ENCODE data around the gene C9orf43.

DNA sequence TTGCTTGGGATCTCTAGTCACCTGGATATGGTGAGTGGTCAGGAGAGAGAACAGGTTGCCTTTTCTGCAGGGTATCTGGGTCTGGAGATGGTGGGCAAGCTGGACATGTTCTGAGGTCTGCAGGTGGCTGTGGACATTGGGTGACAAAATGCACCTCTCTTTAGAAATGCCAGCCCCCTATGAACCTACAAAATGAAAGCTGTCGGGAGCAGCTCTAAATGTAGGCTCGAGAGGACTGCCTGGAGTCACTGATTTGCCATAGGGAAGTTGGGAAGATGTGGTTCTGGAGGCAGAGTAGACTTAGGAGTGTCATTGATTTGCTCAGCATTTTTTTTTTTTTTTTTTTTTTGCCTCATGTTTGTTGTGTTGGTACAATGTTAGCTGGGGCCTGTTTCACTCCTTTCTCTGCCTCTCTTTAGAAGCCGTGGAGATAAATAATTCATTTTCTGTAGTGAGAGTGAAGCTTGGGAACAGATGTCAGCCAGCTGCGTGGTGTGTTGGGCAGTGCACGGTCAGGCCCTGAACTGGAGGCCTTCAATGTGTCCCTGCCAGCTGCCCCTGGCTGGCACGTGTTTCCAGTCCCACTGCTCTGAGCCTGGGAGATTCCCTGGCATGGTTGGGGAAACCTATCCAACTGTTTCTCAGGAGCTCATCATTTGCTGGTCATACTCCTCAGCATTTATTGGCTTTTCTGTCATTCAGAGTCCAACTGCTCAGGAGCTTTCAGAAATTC, 58.3 kb downstream of the C9orf43 start:
- TF ChIP-seq CTCF (IDR thresholded peaks at IDR 0.05; ENCODE audit: extremely low read depth in 1 of 2, insufficient read depth in 1 of 2, low read depth in 1 of 2, low read length in 2 of 2) (no peak), FOS (IDR thresholded peaks at IDR 0.05; ENCODE audit: borderline replicate concordance, insufficient read depth, low read length) (no peak), POLR2A (IDR thresholded peaks at IDR 0.05; ENCODE audit: low read depth, low read length) (no peak)
